DOHH2 (cell line): ENCODE measurements around the gene KCNMA1.

Experiments used
- CTCF ChIP-seq: fragments of 200-600 bp; sonication (generic); IDR thresholded peaks from one replicate; pipeline ENCODE4 v1.5.1; 2014; ENCODE audit warnings: antibody characterized with exemption, mild to moderate bottlenecking, low read depth, low read length; ENCODE audit not compliant: poor library complexity, severe bottlenecking
- EZH2phosphoT487 ChIP-seq: fragments of 200-600 bp; sonication (generic); IDR thresholded peaks from 2 replicates; pipeline ENCODE4 v1.6.1; 2017; ENCODE audit warnings: borderline replicate concordance, mild to moderate bottlenecking, antibody characterized with exemption, low read length, moderate library complexity, mixed read lengths

- TF ChIP-seq CTCF (no peak), EZH2phosphoT487 (no peak)
Measured at GRCh38 chr10:77546042-77546441, 91.6 kb downstream of the KCNMA1 start.
